ENCODE measurements around the gene MEG3. TPM values are rescaled to one million over a fixed set of nuclear protein-coding genes. Genes with fewer than 3 reads are reported as not detected.

MEG3 gene
- polyA plus RNA-seq, 1 donor from 2014 or later = not detected

DNA sequence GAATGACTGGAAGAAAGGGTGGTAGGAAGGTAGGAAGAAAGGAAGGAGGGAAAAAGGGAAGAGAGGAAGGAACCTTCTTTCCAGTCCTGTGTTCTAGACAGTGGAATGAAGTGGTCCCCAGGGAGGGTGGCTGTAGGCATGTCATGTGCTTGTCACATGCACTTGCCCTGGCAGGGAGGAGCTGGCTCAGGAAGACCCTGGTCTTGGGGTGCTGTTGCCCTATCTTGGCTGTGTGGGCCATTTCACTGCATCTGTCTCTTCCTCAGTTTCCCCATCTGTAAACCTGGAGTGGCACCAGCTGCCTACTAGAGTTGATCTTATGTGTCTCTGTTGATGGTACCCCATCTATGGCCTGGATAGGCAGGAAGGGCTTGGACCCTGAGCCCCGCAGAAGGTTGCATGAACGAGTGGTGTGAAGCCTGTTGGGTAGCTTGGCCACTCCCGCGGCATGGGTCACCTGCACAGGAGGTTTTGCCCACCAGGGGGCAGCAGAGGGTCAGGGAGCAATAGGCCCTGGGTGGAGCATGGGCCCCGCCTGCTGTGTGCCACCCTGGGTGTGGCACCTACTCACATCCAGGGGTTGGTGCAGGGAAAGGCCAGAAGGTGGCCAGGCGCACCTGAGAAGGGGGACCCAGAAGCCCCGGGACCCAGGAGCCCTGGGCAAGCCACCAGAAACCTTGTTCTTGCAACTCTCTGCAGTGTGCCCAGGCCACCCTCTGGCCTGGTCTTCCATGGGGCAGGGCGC, 25.1 kb downstream of the MEG3 start:
- H3F3A ChIP-seq (ENCODE audit: insufficient read depth, low read length, poor library complexity, severe bottlenecking) = no peaks in the 10 kb centered on the region
- no peak overlapping the region for H3K9ac ChIP-seq (ENCODE audit: low read length)
- no peak overlapping the region for H3K4me3 ChIP-seq (ENCODE audit: low read length)
- no peak overlapping the region for H3K27ac ChIP-seq (ENCODE audit: low read length)
- no peaks in the 10 kb centered on the region for H3K9me2 ChIP-seq (ENCODE audit: insufficient read depth, low read length)
- no peaks in the 10 kb centered on the region for H3K36me3 ChIP-seq (ENCODE audit: insufficient read depth, low read length)
- H3K27me3 ChIP-seq (ENCODE audit: insufficient read depth, low read depth, low read length) = no peaks in the 10 kb centered on the region
- no peak overlapping the region for H3K4me2 ChIP-seq (ENCODE audit: low read length)
- H3K79me2 ChIP-seq (replicated peaks; ENCODE audit: insufficient read depth, low read length) = no peaks in the 10 kb centered on the region
- no peak for TF ChIP-seq REST (IDR thresholded peaks at IDR 0.05; ENCODE audit: borderline replicate concordance)
- no peak for TF ChIP-seq CTCF (IDR thresholded peaks at IDR 0.05; ENCODE audit: poor library complexity, severe bottlenecking)
- no peak for TF ChIP-seq EP300 (conservative IDR thresholded peaks at IDR 0.05; ENCODE audit: poor library complexity, severe bottlenecking)
- TF ChIP-seq MXI1 (conservative IDR thresholded peaks at IDR 0.05; ENCODE audit: poor library complexity, severe bottlenecking) = no peak
- TF ChIP-seq EZH2 (IDR thresholded peaks at IDR 0.05; ENCODE audit: borderline replicate concordance, insufficient read depth, low read length, poor library complexity, severe bottlenecking) = no peak
- TF ChIP-seq POLR2AphosphoS5 (IDR thresholded peaks at IDR 0.05) = no peak
- TF ChIP-seq RAD21 (conservative IDR thresholded peaks at IDR 0.05) = no peak
- no peak for TF ChIP-seq SMC3 (conservative IDR thresholded peaks at IDR 0.05; ENCODE audit: poor library complexity)
- TF ChIP-seq TAF1 (IDR thresholded peaks at IDR 0.05; ENCODE audit: low read depth) = no peak
- no peaks in the 10 kb centered on the region for H3K9me3 ChIP-seq (ENCODE audit: low read length)
- no peak overlapping the region for H2AFZ ChIP-seq (ENCODE audit: low read depth, low read length)
- no peaks in the 10 kb centered on the region for H4K20me1 ChIP-seq (ENCODE audit: insufficient read depth)

DNA sequence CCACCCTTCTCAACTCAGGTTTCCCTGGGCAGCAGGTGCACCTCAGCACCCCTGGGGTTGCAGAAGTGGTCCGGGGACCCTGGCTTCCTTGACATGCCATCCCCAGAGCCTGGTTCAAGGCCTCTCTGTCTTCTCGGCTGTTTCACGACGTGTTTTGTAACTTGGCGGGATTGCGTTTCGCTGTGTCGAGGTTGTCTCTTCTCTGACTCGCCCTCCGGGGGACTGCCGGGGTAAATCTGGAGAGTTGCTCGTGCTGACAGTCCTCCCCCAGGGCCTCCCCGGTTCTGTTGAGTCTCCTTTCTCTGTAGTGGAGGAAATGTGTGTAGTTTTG, 25.6 kb downstream of the MEG3 start:
- H3K79me2 ChIP-seq (replicated peaks; ENCODE audit: insufficient read depth, low read length) = no peaks in the 10 kb centered on the region
- H3K36me3 ChIP-seq (ENCODE audit: insufficient read depth, low read length) = no peaks in the 10 kb centered on the region
- H3F3A ChIP-seq (ENCODE audit: insufficient read depth, low read length, poor library complexity, severe bottlenecking) = no peaks in the 10 kb centered on the region
- H3K27ac ChIP-seq (ENCODE audit: low read length) = no peak overlapping the region
- no peak overlapping the region for H3K4me3 ChIP-seq (ENCODE audit: low read length)
- H4K20me1 ChIP-seq (ENCODE audit: insufficient read depth) = no peaks in the 10 kb centered on the region
- no peak overlapping the region for H3K4me2 ChIP-seq (ENCODE audit: low read length)
- H3K9me3 ChIP-seq (ENCODE audit: low read length) = no peaks in the 10 kb centered on the region
- no peak overlapping the region for H2AFZ ChIP-seq (ENCODE audit: low read depth, low read length)
- no peaks in the 10 kb centered on the region for H3K27me3 ChIP-seq (ENCODE audit: insufficient read depth, low read depth, low read length)
- TF ChIP-seq MXI1 (conservative IDR thresholded peaks at IDR 0.05; ENCODE audit: poor library complexity, severe bottlenecking) = no peak
- TF ChIP-seq CTCF (IDR thresholded peaks at IDR 0.05; ENCODE audit: poor library complexity, severe bottlenecking) = no peak
- TF ChIP-seq TAF1 (IDR thresholded peaks at IDR 0.05; ENCODE audit: low read depth) = no peak
- no peak for TF ChIP-seq EP300 (conservative IDR thresholded peaks at IDR 0.05; ENCODE audit: poor library complexity, severe bottlenecking)
- no peak for TF ChIP-seq EZH2 (IDR thresholded peaks at IDR 0.05; ENCODE audit: borderline replicate concordance, insufficient read depth, low read length, poor library complexity, severe bottlenecking)
- no peak for TF ChIP-seq SMC3 (conservative IDR thresholded peaks at IDR 0.05; ENCODE audit: poor library complexity)
- TF ChIP-seq RAD21 (conservative IDR thresholded peaks at IDR 0.05) = no peak
- no peak for TF ChIP-seq POLR2AphosphoS5 (IDR thresholded peaks at IDR 0.05)
- TF ChIP-seq REST (IDR thresholded peaks at IDR 0.05; ENCODE audit: borderline replicate concordance) = no peak
- H3K9me2 ChIP-seq (ENCODE audit: insufficient read depth, low read length) = no peaks in the 10 kb centered on the region
- no peak overlapping the region for H3K9ac ChIP-seq (ENCODE audit: low read length)

Data from neural cell (in vitro differentiated cells).